GM18861 (cell line): ENCODE data around the gene MRPS9.

Experiments
- ATAC-seq: cut with Tn5 transposase; IDR thresholded peaks from one replicate; pipeline ENCODE4 v1.9.1; 2021; ENCODE audit not compliant: unreplicated experiment

Gene MRPS9

GRCh38 chr2:105078906-105079495 is 41.1 kb downstream of the MRPS9 start:
- no peak for ATAC-seq

- ATAC-seq = no peak
These were observed 42.6 kb downstream of the MRPS9 start for GRCh38 chr2:105080461-105080860.

- ATAC-seq = no peak
These were observed 43.2 kb downstream of the MRPS9 start for GRCh38 chr2:105081006-105081601.

GRCh38 chr2:105082107-105082506 is 44.2 kb downstream of the MRPS9 start:
- ATAC-seq = no peak

GRCh38 chr2:105085525-105085924 is 47.7 kb downstream of the MRPS9 start:
- no peak for ATAC-seq

GRCh38 chr2:105087273-105087672 is 49.4 kb downstream of the MRPS9 start:
- peak; percentile 57 for ATAC-seq

- ATAC-seq = no peak
These were observed 52.2 kb downstream of the MRPS9 start for GRCh38 chr2:105090091-105090490.

GRCh38 chr2:105092797-105093196 is 54.9 kb downstream of the MRPS9 start:
- no peak for ATAC-seq

- ATAC-seq = no peak
These were observed 61.3 kb downstream of the MRPS9 start for GRCh38 chr2:105099153-105099552.

- ATAC-seq = peak; percentile 77
These were observed 62.4 kb downstream of the MRPS9 start for GRCh38 chr2:105100046-105100840.

- no peak for ATAC-seq
These were observed 64.1 kb downstream of the MRPS9 start for GRCh38 chr2:105102001-105102400.

GRCh38 chr2:105102963-105103421 is 65.1 kb downstream of the MRPS9 start:
- ATAC-seq = no peak

- no peak for ATAC-seq
These were observed 65.6 kb downstream of the MRPS9 start for GRCh38 chr2:105103481-105103880.

- no peak for ATAC-seq
These were observed 66.4 kb downstream of the MRPS9 start for GRCh38 chr2:105104208-105104731.

GRCh38 chr2:105110295-105110829 is 72.5 kb downstream of the MRPS9 start:
- no peak for ATAC-seq

GRCh38 chr2:105111365-105112150 is 73.7 kb downstream of the MRPS9 start:
- no peak for ATAC-seq

- ATAC-seq = no peak
These were observed 74.5 kb downstream of the MRPS9 start for GRCh38 chr2:105112345-105112744.

- ATAC-seq = no peak
These were observed 75.9 kb downstream of the MRPS9 start for GRCh38 chr2:105113616-105114291.

GRCh38 chr2:105114551-105114950 is 76.7 kb downstream of the MRPS9 start:
- no peak for ATAC-seq

- no peak for ATAC-seq
These were observed 78.5 kb downstream of the MRPS9 start for GRCh38 chr2:105116348-105116747.
